H9 (cell line): ENCODE data around the gene ETV3L. TPM values are rescaled to one million over a fixed set of nuclear protein-coding genes. Genes with fewer than 3 reads are reported as not detected.
"Not testable (repeated sequence)": the region's sequence is repeated elsewhere in the genome, so short reads cannot be mapped to it uniquely, and the experiment has no call there.

Experiments used
- DNase-seq: peaks from one replicate; pipeline ENCODE4 v3.0.0-alpha.2; 2017
- H2AFZ ChIP-seq: one replicate; pipeline ENCODE4 v1.6.1; 2013; ENCODE audit warnings: mild to moderate bottlenecking, low read length, control low read depth, moderate library complexity
- H2AK5ac ChIP-seq: 2 replicates; pipeline ENCODE4 v1.6.1; 2013; ENCODE audit warnings: low read length, control low read depth, mixed read lengths; ENCODE audit not compliant: insufficient read length
- H2BK120ac ChIP-seq: one replicate; pipeline ENCODE4 v1.6.1; 2013; ENCODE audit warnings: low read depth, mild to moderate bottlenecking, low read length, control low read depth, inconsistent platforms; ENCODE audit not compliant: poor library complexity, severe bottlenecking
- H2BK12ac ChIP-seq: 2 replicates; pipeline ENCODE4 v1.6.1; 2013; ENCODE audit warnings: low read length, control low read depth, mixed read lengths, low read depth; ENCODE audit not compliant: insufficient read length
- H2BK15ac ChIP-seq: 2 replicates; pipeline ENCODE4 v1.6.1; 2013; ENCODE audit warnings: low read depth, low read length, control low read depth
- H2BK20ac ChIP-seq: one replicate; pipeline ENCODE4 v1.6.1; 2013; ENCODE audit warnings: low read depth, mild to moderate bottlenecking, low read length, control low read depth, inconsistent platforms; ENCODE audit not compliant: poor library complexity, severe bottlenecking
- H2BK5ac ChIP-seq: 2 replicates; pipeline ENCODE4 v1.6.1; 2013; ENCODE audit warnings: low read length, control low read depth, mixed read lengths; ENCODE audit not compliant: insufficient read length
- H3K14ac ChIP-seq: 2 replicates; pipeline ENCODE4 v1.6.1; 2013; ENCODE audit warnings: low read length, control low read depth; ENCODE audit not compliant: insufficient read depth
- H3K18ac ChIP-seq: 2 replicates; pipeline ENCODE4 v1.6.1; 2013; ENCODE audit warnings: low read depth, mild to moderate bottlenecking, mixed read lengths, low read length, control low read depth; ENCODE audit not compliant: insufficient read length
- H3K23ac ChIP-seq: 2 replicates; pipeline ENCODE4 v1.6.1; 2013; ENCODE audit warnings: low read length, control low read depth, mixed read lengths, low read depth; ENCODE audit not compliant: insufficient read length
- H3K23me2 ChIP-seq: 2 replicates; pipeline ENCODE4 v1.6.1; 2013; ENCODE audit warnings: low read depth, mild to moderate bottlenecking, mixed read lengths, low read length, control low read depth; ENCODE audit not compliant: insufficient read length, poor library complexity, severe bottlenecking
- H3K27ac ChIP-seq: 2 replicates; pipeline ENCODE4 v1.5.1; 2013; ENCODE audit warnings: low read length, control low read depth, mixed read lengths, low read depth; ENCODE audit not compliant: insufficient read length
- H3K27me3 ChIP-seq: 2 replicates; pipeline ENCODE4 v1.6.1; 2013; ENCODE audit warnings: low read length, control low read depth, inconsistent platforms; ENCODE audit not compliant: insufficient read depth
- H3K4ac ChIP-seq: 2 replicates; pipeline ENCODE4 v1.6.1; 2013; ENCODE audit warnings: low read depth, mild to moderate bottlenecking, control low read depth, inconsistent platforms, low read length, moderate library complexity
- H3K4me1 ChIP-seq: 2 replicates; pipeline ENCODE4 v1.6.1; 2013; ENCODE audit warnings: low read length, control low read depth, inconsistent platforms; ENCODE audit not compliant: insufficient read depth
- H3K4me2 ChIP-seq: 2 replicates; pipeline ENCODE4 v1.6.1; 2013; ENCODE audit warnings: low read length, control low read depth, mixed read lengths; ENCODE audit not compliant: insufficient read length, insufficient read depth
- H3K56ac ChIP-seq: 2 replicates; pipeline ENCODE4 v1.6.1; 2013; ENCODE audit warnings: low read depth, mild to moderate bottlenecking, mixed read lengths, low read length, control low read depth; ENCODE audit not compliant: insufficient read length
- H3K79me1 ChIP-seq: 2 replicates; pipeline ENCODE4 v1.6.1; 2013; ENCODE audit warnings: low read depth, mild to moderate bottlenecking, moderate library complexity, low read length, control low read depth, inconsistent platforms; ENCODE audit not compliant: insufficient read depth, poor library complexity, severe bottlenecking
- H3K79me2 ChIP-seq: 2 replicates; pipeline ENCODE4 v1.6.1; 2013; ENCODE audit warnings: low read length, control low read depth, inconsistent platforms; ENCODE audit not compliant: insufficient read depth
- H3K9ac ChIP-seq: 2 replicates; pipeline ENCODE4 v1.6.1; 2013; ENCODE audit warnings: low read length, control low read depth, mixed read lengths; ENCODE audit not compliant: insufficient read length; ENCODE audit errors: extremely low read depth
- H3K9me3 ChIP-seq: one replicate; pipeline ENCODE4 v1.6.1; 2013; ENCODE audit warnings: low read depth, low read length, inconsistent platforms; ENCODE audit not compliant: control insufficient read depth
- H3T11ph ChIP-seq: one replicate; pipeline ENCODE4 v1.6.1; 2013; ENCODE audit warnings: mild to moderate bottlenecking, low read length, control low read depth, inconsistent platforms
- H4K20me1 ChIP-seq: one replicate; pipeline ENCODE4 v1.6.1; 2013; ENCODE audit not compliant: control insufficient read depth, insufficient read length, insufficient read depth
- H4K5ac ChIP-seq: 2 replicates; pipeline ENCODE4 v1.6.1; 2013; ENCODE audit warnings: low read depth, mild to moderate bottlenecking, mixed read lengths, low read length, control low read depth; ENCODE audit not compliant: insufficient read length
- H4K8ac ChIP-seq: replicated peaks from 2 replicates; pipeline ENCODE4 v1.6.1; 2013; ENCODE audit warnings: low read length, control low read depth, mixed read lengths, low read depth; ENCODE audit not compliant: insufficient read length
- H4K91ac ChIP-seq: 2 replicates; pipeline ENCODE4 v1.6.1; 2013; ENCODE audit warnings: low read depth, mild to moderate bottlenecking, moderate library complexity, mixed read lengths, low read length, control low read depth; ENCODE audit not compliant: insufficient read length
- H3K27ac Mint-ChIP-seq, 3 experiments: 2 replicates in 2 of 3; 3 replicates in 1 of 3; pipeline ENCODE4 v1.8.0; 2020 to 2021; ENCODE audit warnings: mixed read lengths in 3 of 3, mild to moderate bottlenecking in 1 of 3, moderate library complexity in 1 of 3
- H3K27me3 Mint-ChIP-seq: 2 replicates; pipeline ENCODE4 v1.8.0; 2021; ENCODE audit warnings: low read depth, mild to moderate bottlenecking, moderate library complexity, mixed read lengths
- H3K36me3 Mint-ChIP-seq, 3 experiments: 2 replicates in 2 of 3; 3 replicates in 1 of 3; pipeline ENCODE4 v1.8.0; 2020 to 2021; ENCODE audit warnings: low read depth in 3 of 3, mixed read lengths in 3 of 3; ENCODE audit not compliant: insufficient read depth in 1 of 3
- H3K4me1 Mint-ChIP-seq, 2 experiments: 2 replicates each; pipeline ENCODE4 v1.8.0; 2020; ENCODE audit warnings: mixed read lengths in 2 of 2
- H3K4me3 Mint-ChIP-seq, 2 experiments: 2 replicates in 1 of 2; 3 replicates in 1 of 2; pipeline ENCODE4 v1.8.0; 2020 to 2021; ENCODE audit warnings: mild to moderate bottlenecking in 2 of 2, mixed read lengths in 2 of 2, moderate library complexity in 1 of 2
- H3K9me3 Mint-ChIP-seq, 2 experiments: 2 replicates in 1 of 2; 3 replicates in 1 of 2; pipeline ENCODE4 v1.8.0; 2020; ENCODE audit warnings: mild to moderate bottlenecking in 2 of 2, mixed read lengths in 2 of 2, moderate library complexity in 1 of 2
- CTCF ChIP-seq: fragments of 200-600 bp; sonication (generic); conservative IDR thresholded peaks from 3 replicates; pipeline ENCODE4 v1.8.0; 2021; ENCODE audit warnings: antibody characterized with exemption, mild to moderate bottlenecking
- WGBS: extraction: QIAGEN DNeasy Blood & Tissue Kit; methylation state at CpG from one replicate; pipeline ENCODE4 v1.1.7; 2013; ENCODE audit warnings: missing lambda C conversion rate, low lambda C conversion rate, mixed read lengths; ENCODE audit not compliant: insufficient read length; ENCODE audit errors: extremely low coverage; 5-methylcytosine and 5-hydroxymethylcytosine counted together
- total RNA-seq: library from RNA; stranded (reverse); gene quantifications from 2 replicates; pipeline ENCODE4 v1.2.1, GENCODE V29; 2021

ETV3L gene
- total RNA-seq, 1 experiment from 2014 or later: 0.96 TPM

- Histone ChIP-seq H2BK5ac (no peak overlapping the region), H3K23me2 (no peaks in the 10 kb centered on the region), H3K4ac (no peak overlapping the region), H3K79me2 (no peaks in the 10 kb centered on the region), H3K23ac (no peak overlapping the region), H2BK12ac (no peak overlapping the region), H2AFZ (no peak overlapping the region), H2BK15ac (no peak overlapping the region), H3K4me2 (no peak overlapping the region), H3K9me3 (no peaks in the 10 kb centered on the region), H3K4me1 (no peaks in the 10 kb centered on the region), H3K18ac (no peak overlapping the region), H4K8ac (no peak overlapping the region), H4K20me1 (no peaks in the 10 kb centered on the region), H4K91ac (no peak overlapping the region), H3T11ph (no peak overlapping the region), H4K5ac (no peak overlapping the region), H3K79me1 (no peaks in the 10 kb centered on the region), H3K14ac (no peak overlapping the region), H2BK20ac (no peak overlapping the region), H3K56ac (no peak overlapping the region), H3K27ac (no peak overlapping the region), H2AK5ac (no peak overlapping the region), H3K9ac (no peak overlapping the region), H2BK120ac (no peak overlapping the region), H3K27me3 (no peaks in the 10 kb centered on the region)
- peaks cover 0 to under 1% of the 10 kb centered on the region in 2 experiments; a peak in 2 of 4 replicates for H3K4me1 Mint-ChIP-seq
- no peak for DNase-seq
- H3K4me3 Mint-ChIP-seq: no peak overlapping the region
- peaks cover 10 to 11% of the 10 kb centered on the region in 2 experiments for H3K9me3 Mint-ChIP-seq
- no peak for TF ChIP-seq CTCF
- peaks cover 0 to 10% (median 4%) of the 10 kb centered on the region in 3 experiments; a peak in 4 of 7 replicates for H3K36me3 Mint-ChIP-seq
- H3K27me3 Mint-ChIP-seq: peaks cover 11% of the 10 kb centered on the region
- WGBS: no CpG with 5 or more reads among the region's 1 CpG
- H3K27ac Mint-ChIP-seq: no peak overlapping the region
These were observed 43.3 kb downstream of the ETV3L start for GRCh38 chr1:157056269-157056668.

GRCh38 chr1:157055729-157056128, 43.9 kb downstream of the ETV3L start:
- H2AK5ac ChIP-seq, H3K4me2 ChIP-seq, H2BK20ac ChIP-seq, H3K4ac ChIP-seq, H3K4me1 ChIP-seq, H3K27me3 Mint-ChIP-seq, H3K9me3 ChIP-seq, H3K79me1 ChIP-seq, H3K4me3 Mint-ChIP-seq, H4K20me1 ChIP-seq, H3K4me1 Mint-ChIP-seq, H2BK12ac ChIP-seq, H3K14ac ChIP-seq, H3K23ac ChIP-seq, H4K91ac ChIP-seq, H2AFZ ChIP-seq, H3K27ac Mint-ChIP-seq, DNase-seq, H3K79me2 ChIP-seq, H2BK120ac ChIP-seq, H3K56ac ChIP-seq, H3T11ph ChIP-seq, H3K27ac ChIP-seq, H3K27me3 ChIP-seq, H3K23me2 ChIP-seq, H2BK15ac ChIP-seq, H3K9ac ChIP-seq, H4K5ac ChIP-seq, H3K18ac ChIP-seq, H2BK5ac ChIP-seq, H4K8ac ChIP-seq: not testable (repeated sequence)
- H3K9me3 Mint-ChIP-seq: peaks cover 10 to 13% of the 10 kb centered on the region in 2 experiments
- peaks cover 0 to 13% (median 6%) of the 10 kb centered on the region in 3 experiments; a peak in 4 of 7 replicates for H3K36me3 Mint-ChIP-seq
- no CpG with 5 or more reads among the region's 5 CpGs for WGBS
